HEK293T (cell line): ENCODE measurements around the gene AOPEP.

ENCODE experiments used
- ARNT ChIP-seq: fragments of 450-650 bp; IDR thresholded peaks from 2 replicates; pipeline ENCODE4 v1.6.1; 2017; ENCODE audit warnings: mild to moderate bottlenecking
- BHLHE40 ChIP-seq: fragments of 450-650 bp; IDR thresholded peaks from 2 replicates; pipeline ENCODE4 v1.6.1; 2016; ENCODE audit warnings: mild to moderate bottlenecking, moderate library complexity, borderline replicate concordance
- CTBP1 ChIP-seq: fragments of 450-650 bp; IDR thresholded peaks from 2 replicates; pipeline ENCODE4 v1.6.1; 2016; ENCODE audit warnings: borderline replicate concordance
- FOXA1 ChIP-seq: fragments of 450-650 bp; IDR thresholded peaks from 2 replicates; pipeline ENCODE4 v1.6.1; 2016; ENCODE audit warnings: mild to moderate bottlenecking
- FOXK2 ChIP-seq: fragments of 450-650 bp; IDR thresholded peaks from 2 replicates; pipeline ENCODE4 v1.6.1; 2016; ENCODE audit warnings: mild to moderate bottlenecking
- FOXM1 ChIP-seq: fragments of 450-650 bp; IDR thresholded peaks from 2 replicates; pipeline ENCODE4 v1.6.1; 2017; ENCODE audit warnings: mild to moderate bottlenecking, borderline replicate concordance
- HDGF ChIP-seq: fragments of 450-650 bp; IDR thresholded peaks from 2 replicates; pipeline ENCODE4 v1.6.1; 2017; ENCODE audit warnings: antibody characterized with exemption, borderline replicate concordance
- L3MBTL2 ChIP-seq: fragments of 450-650 bp; conservative IDR thresholded peaks from 2 replicates; pipeline ENCODE4 v1.6.1; 2016; ENCODE audit warnings: mild to moderate bottlenecking
- NFRKB ChIP-seq: fragments of 450-650 bp; IDR thresholded peaks from 2 replicates; pipeline ENCODE4 v1.6.1; 2016; ENCODE audit warnings: mild to moderate bottlenecking, moderate library complexity
- SP1 ChIP-seq: fragments of 450-650 bp; IDR thresholded peaks from 2 replicates; pipeline ENCODE4 v1.6.1; 2017
- SUZ12 ChIP-seq: fragments of 450-650 bp; IDR thresholded peaks from 2 replicates; pipeline ENCODE4 v1.6.1; 2016; ENCODE audit warnings: mild to moderate bottlenecking
- TARDBP ChIP-seq: fragments of 450-650 bp; IDR thresholded peaks from 2 replicates; pipeline ENCODE4 v1.6.1; 2016
- ZNF384 ChIP-seq: fragments of 450-650 bp; IDR thresholded peaks from 2 replicates; pipeline ENCODE4 v1.6.1; 2016

GRCh38 chr9:95053611-95054570 lies 327.4 kb downstream of the AOPEP start:
- no peak for TF ChIP-seq ARNT
- TF ChIP-seq FOXK2, result no peak
- no peak for TF ChIP-seq NFRKB
- TF ChIP-seq ZNF384, result no peak
- no peak for TF ChIP-seq FOXA1
- TF ChIP-seq FOXM1, result no peak
- no peak for TF ChIP-seq SUZ12
- no peak for TF ChIP-seq L3MBTL2
- TF ChIP-seq CTBP1, result no peak
- TF ChIP-seq HDGF, result no peak
- no peak for TF ChIP-seq SP1
- TF ChIP-seq BHLHE40, result no peak
- no peak for TF ChIP-seq TARDBP
